Hematopoietic multipotent progenitor cell treated with erythropoietin and hydrocortisone succinate and interleukin-3 and kit ligand, for 17 days (in vitro differentiated cells): ENCODE results near the gene CATSPERZ.
A peak's percentile ranks its signal among the peaks of the same experiment; 100 is the strongest.

Experiments used
- DNase-seq: peaks from one replicate; pipeline ENCODE4 v3.0.0-alpha.2; 2015; ENCODE audit warnings: low spot score

The CATSPERZ gene

GRCh38 chr11:64299847-64300648 is at the start of gene CATSPERZ:
CATSPERZ (plus strand) TSS chr11:64300358; CDS start chr11:64300411, 53 bp downstream.
- DNase-seq: no peak

DNA sequence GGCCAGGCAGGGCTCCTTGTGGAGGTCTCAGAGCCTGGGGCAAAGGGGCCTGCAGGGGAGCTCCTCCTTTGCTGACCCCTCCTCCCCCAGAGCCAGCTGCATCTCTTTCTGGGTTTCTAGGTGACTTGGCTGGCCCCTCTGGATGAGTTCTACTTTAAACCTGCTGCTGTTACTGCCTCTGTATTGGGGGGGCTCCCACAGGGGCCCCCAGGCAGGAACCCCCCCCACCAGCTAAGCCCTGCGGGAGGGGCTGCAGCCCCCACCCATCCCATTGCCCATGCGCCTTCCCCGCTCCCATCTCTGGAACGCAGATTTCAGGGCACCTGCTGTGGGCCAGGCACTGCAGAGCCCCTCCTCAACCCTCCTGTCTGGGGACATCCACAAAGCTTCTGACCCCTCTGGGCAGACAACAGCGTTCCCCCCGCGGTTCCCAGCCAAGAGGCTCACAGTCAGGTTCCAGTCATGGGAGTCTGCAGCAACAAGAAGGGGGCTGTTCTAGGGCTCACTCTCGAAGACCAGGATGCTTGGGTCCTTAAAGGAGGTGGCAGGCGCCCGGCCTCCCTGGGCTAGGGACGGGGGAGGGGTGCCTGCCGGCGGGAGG is 49.6 kb upstream of the CATSPERZ start:
- no peak for DNase-seq

DNA sequence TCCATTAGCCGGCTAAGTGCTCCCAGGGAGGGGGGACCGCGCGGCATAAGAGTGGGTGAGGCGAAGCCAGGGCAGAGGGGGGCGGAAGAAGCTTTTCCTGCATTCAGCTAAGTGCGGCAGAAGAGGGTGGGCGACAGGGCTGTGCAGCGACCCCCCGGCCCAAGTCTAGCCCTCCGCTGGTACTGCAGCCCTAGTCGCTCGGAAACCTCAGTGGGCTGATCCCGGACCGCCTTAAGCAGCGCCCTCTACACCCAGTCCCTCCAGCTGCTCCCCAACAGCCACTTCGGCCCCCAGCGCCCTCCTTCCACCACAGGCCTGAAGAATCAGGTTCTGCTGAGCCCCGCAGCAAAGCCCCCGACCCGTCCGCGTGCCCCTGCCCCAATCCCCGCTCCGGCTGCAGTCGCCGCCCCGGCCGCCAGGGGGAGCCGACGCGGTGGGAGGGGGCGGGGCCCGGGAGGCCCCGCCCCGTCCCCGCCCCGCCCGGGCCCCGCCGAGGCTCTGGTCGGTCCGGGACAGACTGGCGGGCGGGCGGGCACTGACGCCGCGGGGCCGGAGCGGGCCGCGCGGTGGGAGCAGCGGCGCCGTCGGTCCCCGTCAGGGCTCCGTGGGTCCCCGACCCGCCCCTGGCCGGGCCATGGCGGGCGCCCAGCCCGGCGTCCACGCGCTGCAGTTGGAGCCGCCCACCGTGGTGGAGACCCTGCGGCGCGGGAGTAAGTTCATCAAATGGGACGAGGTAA is 49.0 kb upstream of the CATSPERZ start, which contains the start of gene PLCB3:
Gene PLCB3 (plus strand): TSS at position 515 of the 737 bp plus-strand sequence. CDS start 120 bp downstream, at position 635.
- peak; percentile 78 for DNase-seq

DNA sequence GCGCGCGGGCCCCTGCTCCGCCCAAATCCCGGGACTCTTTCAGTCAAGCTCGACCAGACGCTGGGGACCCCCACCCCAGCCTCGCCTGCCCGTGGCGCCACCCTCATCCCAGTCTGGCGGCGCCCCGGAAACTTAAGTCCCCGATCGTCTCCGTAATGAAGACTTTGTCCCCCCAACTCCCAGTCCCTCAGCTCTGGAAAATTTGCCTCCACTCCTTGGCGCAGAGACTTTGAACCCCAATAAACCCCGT is 48.5 kb upstream of the CATSPERZ start:
- no peak for DNase-seq

- peak; percentile 66 for DNase-seq
These were observed 47.9 kb upstream of the CATSPERZ start for GRCh38 chr11:64252003-64252872.

DNA sequence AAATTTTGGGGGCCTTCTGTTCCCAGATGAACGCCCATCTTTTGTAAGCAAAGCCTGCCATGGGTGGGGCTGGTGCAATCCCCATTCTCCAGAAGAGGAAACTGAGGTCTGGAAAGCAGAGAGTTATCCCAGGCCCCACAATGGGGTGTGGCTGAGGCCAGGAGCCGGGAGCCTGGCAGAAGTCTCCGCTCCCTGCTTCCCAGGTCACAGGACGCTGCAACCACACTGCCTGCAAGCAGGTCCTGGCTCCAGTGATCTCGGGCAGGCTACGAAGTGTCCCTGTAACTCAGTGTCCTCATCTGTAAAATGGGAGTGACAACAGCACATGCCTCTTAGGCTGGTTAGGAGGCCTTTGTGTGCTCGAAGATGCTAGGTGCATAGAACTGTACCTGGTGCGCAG is 47.1 kb upstream of the CATSPERZ start:
- DNase-seq: no peak

- peak; percentile 36 for DNase-seq
These were observed 46.7 kb upstream of the CATSPERZ start for GRCh38 chr11:64253481-64253880.

DNA sequence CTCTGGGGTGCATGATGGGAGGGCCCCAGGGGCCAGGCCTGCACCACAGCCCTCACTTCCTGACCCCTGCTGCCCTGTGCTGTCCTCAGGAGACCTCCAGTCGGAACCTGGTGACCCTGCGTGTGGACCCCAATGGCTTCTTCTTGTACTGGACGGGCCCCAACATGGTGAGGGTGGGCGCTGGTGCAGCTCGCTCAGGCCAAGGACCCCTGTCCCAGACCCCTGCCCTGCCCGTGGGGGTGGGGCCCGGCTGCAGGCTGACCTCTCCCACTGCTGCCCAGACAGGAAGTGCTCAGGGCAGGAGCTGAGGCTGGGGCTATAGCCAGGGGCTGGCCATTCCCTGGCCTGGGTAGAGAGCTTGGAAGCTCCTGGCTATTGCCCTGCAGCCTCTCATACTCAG is 45.8 kb upstream of the CATSPERZ start:
- no peak for DNase-seq

- DNase-seq: no peak
These were observed 44.7 kb upstream of the CATSPERZ start for GRCh38 chr11:64255135-64256128.

- DNase-seq: no peak
These were observed 43.9 kb upstream of the CATSPERZ start for GRCh38 chr11:64256300-64256699.

DNA sequence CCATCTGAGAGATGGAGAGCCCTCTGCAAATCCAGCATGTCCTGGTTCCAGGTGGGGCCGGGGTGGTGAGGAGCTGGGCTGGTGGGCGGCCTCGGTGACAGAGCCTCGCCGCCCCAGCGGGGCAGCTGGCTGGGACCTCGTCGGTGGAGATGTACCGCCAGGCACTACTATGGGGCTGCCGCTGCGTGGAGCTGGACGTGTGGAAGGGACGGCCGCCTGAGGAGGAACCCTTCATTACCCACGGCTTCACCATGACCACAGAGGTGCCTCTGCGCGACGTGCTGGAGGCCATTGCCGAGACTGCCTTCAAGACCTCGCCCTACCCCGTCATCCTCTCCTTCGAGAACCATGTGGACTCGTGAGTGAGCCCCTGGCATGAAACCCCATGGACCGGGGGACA is 41.8 kb upstream of the CATSPERZ start:
- DNase-seq: no peak

DNA sequence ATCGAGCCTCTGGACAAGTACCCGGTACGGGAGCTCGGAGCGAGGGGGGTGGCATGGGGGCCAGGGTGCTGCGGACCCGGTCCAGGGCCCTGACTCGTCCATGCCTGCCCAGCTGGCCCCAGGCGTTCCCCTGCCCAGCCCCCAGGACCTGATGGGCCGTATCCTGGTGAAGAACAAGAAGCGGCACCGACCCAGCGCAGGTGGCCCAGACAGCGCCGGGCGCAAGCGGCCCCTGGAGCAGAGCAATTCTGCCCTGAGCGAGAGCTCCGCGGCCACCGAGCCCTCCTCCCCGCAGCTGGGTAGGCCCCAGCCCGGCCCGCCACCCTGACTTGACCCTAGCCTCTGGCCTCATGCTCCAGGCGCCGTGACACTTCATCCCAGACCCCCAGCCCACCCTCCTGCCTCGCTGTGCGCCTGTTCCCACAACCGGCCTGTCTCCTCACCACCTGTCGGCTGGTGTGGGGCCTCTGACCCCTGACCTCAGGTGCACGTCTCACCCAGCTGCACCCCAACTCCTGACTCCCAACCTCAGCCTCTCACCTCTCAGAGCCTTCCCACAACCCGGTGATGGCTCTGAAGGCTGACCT is 41.1 kb upstream of the CATSPERZ start:
- DNase-seq: no peak

DNA sequence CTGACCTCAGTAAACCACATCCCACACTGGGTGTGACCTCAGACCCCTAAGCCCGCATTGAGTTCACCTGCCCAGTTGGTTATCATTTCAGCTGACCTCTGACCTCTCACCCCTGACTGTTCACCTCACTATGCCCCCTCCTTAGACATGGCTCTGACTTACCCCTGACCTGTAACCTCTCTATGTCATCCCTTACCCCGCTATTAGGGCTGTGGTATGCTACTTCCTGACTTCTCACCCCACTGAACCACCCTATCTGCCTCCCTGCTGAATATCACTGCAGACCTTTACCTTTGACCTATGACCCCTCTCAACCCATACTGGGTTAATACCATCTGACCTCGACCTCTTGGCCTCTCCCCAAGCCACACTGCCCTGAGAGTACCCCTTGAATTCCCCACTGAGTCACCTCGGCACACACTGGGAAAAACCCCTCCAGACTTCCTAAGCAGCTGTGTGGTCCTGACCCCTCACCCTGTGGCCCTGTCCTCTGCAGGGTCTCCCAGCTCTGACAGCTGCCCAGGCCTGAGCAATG is 40.6 kb upstream of the CATSPERZ start:
- DNase-seq: no peak

DNA sequence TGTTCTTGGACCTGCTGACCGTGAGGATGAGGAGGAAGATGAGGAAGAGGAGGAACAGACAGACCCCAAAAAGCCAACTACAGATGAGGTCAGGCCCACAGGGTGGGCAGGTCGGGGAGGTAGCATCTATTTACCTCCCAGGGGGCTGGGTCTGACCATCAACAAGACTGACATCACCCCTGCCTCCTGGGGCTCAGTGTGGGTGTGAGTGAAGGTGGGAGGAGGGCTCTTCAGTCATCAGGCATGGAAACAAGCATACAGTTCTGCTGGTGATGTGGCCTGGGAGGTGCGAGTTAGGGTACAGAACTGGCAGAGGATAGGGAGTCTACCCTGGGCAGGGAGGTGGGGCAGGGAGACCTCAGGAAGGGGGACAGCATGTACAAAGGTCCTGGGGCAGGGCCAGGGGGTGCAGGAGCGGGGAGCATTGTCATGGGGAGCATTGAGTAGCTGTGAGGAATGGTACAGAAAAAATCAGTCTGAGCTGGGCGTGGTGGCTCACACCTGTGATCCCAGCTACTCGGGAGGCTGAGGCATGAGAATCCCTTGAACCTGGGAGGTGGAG is 39.9 kb upstream of the CATSPERZ start:
- DNase-seq: no peak

GRCh38 chr11:64261556-64262080 is 38.5 kb upstream of the CATSPERZ start:
- no peak for DNase-seq

DNA sequence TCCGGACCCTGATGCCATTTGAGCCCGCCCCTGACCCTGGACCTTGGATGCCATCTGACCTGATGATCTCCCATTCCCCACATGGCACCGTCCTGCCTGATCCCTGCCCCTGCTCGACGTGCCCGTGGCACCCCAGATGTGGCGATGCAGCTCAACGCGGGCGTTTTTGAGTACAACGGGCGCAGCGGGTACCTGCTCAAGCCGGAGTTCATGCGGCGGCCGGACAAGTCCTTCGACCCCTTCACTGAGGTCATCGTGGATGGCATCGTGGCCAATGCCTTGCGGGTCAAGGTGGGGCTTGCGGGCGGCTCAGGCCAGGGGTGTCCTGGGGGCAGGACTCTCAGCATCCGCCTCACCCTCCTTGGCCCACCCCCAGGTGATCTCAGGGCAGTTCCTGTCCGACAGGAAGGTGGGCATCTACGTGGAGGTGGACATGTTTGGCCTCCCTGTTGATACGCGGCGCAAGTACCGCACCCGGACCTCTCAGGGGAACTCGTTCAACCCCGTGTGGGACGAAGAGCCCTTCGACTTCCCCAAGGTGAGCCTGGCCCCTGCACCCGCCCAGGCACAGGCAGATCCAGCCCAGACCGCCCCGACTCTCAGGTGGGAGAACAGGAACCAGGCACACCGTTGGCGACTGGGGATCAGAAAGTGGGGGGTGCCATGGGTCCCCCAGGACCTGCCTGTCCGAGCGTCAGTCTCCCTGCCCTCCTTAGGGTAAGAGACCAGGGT is 37.7 kb upstream of the CATSPERZ start:
- no peak for DNase-seq

DNA sequence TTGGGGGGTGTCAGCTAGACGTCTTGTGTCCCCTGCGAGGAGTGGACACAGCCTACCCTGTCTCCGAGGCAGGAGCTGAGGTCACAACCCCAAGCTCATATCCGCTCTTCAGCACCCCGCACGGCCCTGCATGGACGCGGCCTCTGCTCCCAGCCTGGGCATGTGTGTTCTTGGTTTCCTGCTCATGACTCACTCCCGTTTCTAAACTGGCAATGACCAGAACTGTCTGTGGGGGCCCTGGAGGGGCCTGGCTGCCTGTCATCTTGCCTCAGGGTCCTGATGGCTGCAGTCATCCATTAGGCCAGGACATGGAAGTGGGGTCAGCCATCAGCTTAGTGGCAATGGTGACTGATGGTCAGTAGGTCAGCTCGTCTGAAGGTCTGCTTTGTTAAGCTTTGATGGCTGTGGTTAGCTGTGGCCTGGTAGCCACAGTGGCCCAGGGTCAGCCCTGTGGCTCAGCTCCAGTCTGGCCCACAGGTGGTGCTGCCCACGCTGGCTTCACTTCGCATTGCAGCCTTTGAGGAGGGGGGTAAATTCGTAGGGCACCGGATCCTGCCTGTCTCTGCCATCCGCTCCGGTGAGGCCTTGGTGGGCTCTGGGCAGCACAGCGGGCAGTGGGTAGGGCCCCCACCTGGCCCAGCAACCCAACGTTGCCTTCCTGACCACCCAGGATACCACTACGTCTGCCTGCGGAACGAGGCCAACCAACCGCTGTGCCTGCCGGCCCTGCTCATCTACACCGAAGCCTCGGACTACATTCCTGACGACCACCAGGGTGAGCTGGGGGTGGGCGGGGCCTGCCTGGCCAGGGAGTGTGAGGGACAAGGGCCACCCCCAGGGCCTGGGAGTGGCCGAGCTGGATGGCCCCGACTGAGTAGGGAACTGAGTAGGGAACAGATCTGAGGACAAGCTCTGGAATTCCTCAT is 36.9 kb upstream of the CATSPERZ start:
- no peak for DNase-seq

- DNase-seq: no peak
These were observed 36.2 kb upstream of the CATSPERZ start for GRCh38 chr11:64263947-64264317.
